UCSD-AML1 (cell line): ENCODE measurements around the gene MYMK.
A peak's percentile ranks its signal among the peaks of the same experiment; 100 is the strongest.

ENCODE experiments used
- DNase-seq: peaks from one replicate; lab custom pipeline; 2025; ENCODE audit not compliant: unreplicated experiment; lab: John Stamatoyannopoulos, UW

Gene MYMK

GRCh38 chr9:133536080-133536479, 11.3 kb upstream of the MYMK start:
- no peak for DNase-seq

GRCh38 chr9:133535306-133535877, 10.6 kb upstream of the MYMK start:
- no peak for DNase-seq

- DNase-seq, result no peak
Measured at GRCh38 chr9:133534346-133535291, 9.9 kb upstream of the MYMK start, which contains the start of gene ADAMTSL2. Gene ADAMTSL2 (plus strand): TSS chr9:133534704. CDS start chr9:133536713, 2,009 bp downstream.

DNA sequence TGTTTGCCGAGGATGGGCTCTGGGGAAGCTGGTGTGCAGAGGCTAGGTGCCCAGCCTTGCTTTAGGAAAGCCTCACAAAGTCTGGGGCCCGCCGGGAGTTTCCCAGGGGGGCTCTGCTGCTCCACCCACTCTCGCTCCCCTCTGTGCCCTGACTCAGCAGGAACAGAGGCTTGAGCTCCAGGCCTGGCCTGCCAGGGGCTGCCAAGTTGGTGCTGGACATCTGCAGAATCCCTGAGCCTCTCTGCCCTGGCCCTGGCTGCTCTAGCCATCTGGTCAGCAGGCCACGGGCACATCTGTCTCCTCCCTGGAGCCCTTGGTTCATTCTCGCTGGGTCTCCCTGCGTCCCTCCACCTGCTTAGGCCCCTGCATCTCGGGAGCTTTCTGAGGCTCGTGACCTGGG, 9.1 kb upstream of the MYMK start:
- DNase-seq, result no peak

DNA sequence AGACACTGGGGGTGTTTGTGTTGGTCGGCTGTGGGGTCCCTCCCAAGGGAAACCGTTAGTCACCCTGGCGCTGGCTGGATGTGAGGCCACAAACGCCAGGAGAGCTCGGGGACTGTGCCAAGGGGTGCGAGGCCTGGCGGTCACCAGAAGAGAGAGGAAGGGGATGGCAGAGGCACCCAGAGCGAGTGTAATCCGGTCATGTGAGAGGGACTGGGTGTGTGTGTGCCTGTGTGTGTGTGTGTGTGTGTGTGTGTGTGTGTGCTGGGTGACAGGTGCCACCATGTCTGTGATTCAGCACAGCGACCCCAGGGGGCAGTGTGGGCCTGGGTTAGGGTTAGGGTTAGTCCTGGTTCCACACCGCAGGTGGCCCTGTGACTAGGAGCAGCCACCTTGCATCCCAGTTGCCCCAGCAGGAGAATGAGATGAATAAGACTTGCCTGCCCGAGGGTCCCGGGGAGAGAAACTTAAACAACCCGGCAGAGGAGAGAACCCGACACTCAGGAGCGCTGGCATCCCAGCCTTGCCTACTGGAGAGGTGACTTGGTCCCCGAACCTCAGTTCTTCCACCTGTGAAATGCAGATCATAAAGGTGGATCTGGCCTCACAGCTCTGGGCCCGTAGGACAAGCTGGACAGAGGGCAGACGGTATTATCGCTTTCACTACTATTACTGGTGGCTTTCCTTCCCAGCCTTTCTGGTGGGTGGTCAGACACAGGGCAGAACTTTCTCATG, 8.3 kb upstream of the MYMK start:
- DNase-seq, result peak; percentile 86

DNA sequence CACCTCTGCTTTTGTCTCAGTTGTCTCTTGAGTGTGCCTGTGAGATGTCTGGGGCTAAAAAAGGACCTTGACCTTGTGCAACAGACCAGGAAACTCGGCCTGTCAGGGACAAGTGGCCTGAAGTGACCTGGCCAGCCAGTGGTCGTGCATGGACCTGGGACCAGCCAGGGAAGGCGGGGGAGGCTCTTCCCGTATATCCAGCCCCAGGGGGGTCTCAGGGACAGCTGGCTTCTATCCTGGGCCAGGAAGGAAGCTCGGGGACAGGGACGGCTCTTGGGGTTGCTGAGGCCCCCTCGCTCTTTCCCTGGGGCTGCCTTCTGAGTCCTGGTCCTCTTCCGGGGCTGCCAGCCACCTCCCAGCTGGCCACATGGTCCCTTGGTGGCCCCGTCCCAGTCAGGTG, 6.5 kb upstream of the MYMK start:
- DNase-seq, result no peak

- no peak for DNase-seq
Measured at GRCh38 chr9:133529874-133530273, 5.1 kb upstream of the MYMK start.

GRCh38 chr9:133529457-133529856, 4.7 kb upstream of the MYMK start:
- no peak for DNase-seq

DNA sequence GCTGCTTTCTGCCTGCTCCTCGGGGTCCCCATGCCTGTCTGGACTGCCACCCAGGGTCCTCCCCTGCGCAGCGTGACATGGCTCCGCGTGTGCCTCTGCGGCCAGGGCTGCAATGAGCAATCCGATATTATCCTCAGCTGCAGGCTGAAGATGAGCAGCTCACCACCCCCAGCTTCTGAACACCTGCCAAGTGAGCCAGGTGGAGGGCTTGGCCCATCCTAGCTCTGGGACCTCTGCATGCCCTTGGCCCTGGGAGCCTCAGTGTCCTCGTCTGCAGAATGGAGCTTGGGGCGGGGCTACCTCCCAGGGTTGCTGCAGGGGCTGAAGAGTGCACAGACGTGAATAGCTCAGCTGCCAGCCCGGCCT, 4.1 kb upstream of the MYMK start:
- no peak for DNase-seq

DNA sequence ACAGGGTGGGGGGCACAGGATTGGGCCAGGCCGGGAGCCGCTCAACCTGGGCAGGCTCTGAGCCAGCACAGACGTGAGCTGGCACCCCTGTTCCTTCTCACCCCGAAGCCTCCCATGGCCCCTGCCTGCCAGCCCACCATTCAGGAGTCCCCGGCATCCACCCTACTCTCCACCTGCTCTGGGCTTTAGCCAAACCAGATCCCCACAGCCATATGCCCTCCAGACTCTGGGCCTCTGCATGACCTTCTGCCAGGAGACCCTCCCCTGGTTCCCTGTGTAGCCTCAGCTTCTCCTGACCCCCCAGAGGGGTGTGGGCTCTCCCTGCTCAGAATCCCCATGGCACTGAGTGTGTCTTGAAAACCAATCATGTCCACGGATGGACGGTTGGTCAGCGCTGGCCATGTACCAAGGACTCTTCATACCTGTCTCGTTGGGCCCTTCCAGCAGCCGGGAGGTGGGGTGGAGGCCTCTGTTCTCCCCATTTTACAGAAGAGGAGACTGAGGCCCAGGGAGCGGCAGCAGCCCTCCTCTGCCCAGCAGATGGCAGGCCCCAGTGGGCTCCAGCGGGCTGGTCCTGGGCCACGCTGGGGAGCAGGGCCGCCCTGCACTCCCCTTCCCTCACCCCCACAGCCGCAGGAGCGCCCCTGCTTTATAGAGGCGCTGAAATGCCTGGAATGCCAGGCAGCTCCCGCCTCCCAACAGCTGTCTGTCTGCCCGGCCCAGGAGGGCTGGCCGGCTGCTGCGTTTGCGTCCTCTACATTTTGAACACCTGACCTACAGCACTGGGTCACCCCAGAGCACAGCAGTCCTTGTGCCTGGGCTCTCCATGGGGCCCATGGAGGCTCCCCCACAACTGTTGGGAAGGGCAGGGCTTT, 3.5 kb upstream of the MYMK start:
- no peak for DNase-seq

DNA sequence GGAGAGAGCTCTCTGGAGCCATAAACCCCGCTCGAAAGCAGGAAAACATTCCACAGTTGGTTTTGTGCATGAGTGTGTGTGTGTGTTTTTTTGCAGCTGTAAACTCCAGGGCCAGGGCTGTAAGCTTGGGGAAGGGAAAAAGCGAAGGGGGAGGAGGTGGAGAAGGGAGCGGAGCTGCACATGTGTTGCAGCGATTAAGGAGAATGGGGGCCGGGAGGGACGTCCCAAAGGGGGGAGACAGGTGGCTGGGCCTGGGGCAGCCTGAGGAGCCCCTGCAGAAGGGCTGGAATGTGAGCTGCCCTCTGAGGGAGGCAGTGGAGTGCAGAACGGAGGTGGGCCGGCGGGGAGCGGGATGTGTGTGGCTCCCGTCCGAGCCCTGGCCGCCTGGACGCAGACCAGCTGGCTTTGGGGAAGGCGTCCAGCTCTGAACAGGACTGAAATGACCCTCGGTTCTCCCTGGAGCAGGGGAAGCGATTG, 2.7 kb upstream of the MYMK start:
- DNase-seq, result no peak

GRCh38 chr9:133526721-133527321, 2.1 kb upstream of the MYMK start:
- peak; percentile 34 for DNase-seq

DNA sequence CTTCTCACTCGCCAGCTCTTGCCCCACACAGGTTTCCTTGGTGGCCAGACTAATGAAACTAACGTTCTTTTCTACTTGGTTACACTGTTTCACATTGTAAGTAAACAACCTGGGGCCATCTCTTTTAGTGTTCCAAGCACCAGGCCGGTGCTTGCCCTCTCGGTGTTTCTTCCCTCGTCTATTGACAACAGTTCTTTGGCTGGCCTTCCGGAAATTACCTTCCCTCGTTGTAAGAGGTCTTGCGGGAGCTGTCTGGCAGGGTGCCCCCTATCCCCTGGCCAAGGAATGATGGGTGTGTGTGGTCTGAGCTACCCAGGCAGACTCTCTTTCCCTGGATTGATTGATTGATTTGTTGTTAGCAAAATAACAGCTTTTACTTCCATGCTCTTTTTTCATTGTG, 918 bp upstream of the MYMK start:
- DNase-seq, result no peak

DNA sequence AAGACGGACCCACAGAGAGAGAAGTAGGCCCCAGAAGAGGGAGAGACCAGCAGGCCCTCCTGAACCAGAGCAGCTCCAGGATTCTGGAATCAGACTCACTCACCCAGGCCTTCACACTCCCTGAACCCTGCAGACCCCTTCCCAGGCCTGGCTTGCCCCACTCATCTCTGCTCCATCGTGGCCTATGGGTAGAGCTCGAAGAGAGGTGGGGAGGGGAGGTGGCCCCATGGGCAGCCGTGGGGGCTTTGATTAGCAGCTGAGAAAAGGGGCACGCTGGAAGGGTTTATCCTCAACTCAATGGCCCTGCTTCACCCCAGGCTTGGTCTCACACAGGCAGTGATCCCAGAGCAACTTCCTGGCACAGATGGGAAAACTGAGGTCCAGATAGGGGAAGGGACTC, 613 bp downstream of the MYMK start:
- no peak for DNase-seq

GRCh38 chr9:133523106-133523505, 1.7 kb downstream of the MYMK start:
- DNase-seq, result no peak

- DNase-seq, result no peak
Measured at GRCh38 chr9:133522073-133522910, 2.5 kb downstream of the MYMK start.

DNA sequence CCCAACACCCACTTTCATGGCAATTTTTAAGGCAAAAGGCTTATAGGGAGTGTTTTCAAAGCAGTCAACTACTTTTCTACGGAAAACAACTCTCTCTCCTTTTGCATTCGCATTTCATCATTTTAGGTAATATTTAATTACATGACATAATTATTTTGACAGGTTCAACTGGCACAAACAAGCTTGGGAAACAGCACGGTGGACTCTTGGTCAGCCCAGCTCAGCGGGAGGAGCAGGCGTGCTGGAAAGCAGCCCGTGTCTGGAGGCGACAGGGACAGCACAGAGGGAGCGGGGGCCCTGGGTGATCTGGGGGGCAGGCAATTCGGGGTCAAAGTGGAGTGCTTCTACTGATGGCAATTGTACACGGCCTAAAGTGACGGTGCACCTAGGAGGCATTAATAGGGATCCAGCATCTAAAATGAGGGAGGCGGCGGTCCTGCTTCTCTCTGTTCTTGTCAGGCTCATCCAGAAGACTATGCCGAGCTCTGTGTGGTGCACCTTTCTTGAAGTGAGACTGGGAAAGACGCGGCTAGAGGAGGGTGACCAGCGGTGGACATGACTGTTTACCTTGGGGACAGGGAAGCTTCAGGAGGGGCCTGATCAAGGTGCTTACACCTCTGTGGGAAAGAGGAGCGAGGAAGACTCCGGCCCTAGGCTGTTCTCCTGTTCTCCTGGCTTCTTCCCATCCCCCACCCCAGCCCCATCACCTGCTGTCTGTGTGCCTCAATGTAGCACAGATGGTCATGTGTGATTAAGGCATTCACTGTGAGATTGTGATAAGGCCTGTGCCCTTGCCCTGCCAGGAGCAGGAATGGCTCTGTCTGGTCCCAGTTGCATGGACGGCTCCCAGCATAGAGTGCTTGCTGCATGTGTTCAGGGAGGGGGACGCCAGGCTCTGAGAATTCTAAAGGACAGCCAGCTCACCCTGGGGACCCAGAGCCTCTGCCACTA, 3.4 kb downstream of the MYMK start:
- no peak for DNase-seq

DNA sequence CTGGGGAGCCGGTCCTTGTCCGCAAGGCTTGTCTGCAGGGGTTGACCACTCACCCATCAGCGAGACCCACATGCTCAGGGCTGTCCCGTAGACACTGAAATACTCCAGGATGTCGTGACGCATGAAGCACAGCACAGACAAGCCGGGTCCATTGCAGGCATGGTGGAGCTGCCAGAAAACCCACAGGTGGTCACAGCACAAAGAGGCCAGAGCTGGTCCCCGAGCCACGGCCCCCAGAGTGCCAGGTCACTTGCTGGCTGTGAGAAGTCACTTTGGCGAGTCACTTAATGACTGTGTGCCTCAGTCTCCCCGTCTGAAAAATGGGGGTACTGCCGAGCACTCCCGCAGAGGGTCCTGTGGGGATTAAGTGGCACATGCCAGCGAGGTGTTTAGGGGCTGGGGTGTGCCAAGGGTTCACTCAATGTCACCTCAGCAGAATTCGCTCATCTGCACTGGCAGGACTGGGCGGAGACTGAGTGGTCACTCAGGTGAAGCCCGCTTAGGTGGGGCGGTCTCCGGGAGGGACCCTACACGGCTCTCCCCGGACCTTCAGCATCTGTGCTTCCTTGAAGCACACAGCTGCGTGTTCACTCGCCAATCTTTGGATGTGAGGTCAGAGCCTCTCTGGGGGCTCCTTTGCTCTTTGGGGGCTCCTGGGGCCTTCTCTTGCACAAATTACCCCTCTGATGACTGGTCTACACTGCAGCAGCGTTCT, 4.5 kb downstream of the MYMK start:
- DNase-seq, result no peak
